CD4-positive, alpha-beta T cell treated with Interferon alpha-2 for 1 hour (primary cell): ENCODE results near the gene ARAP3.
A peak's percentile ranks its signal among the peaks of the same experiment; 100 is the strongest.

Experiments used
- DNase-seq, 2 donors: peaks; one replicate each; pipeline ENCODE4 v3.0.0-alpha.2; 2020 to 2022

The ARAP3 gene

DNA sequence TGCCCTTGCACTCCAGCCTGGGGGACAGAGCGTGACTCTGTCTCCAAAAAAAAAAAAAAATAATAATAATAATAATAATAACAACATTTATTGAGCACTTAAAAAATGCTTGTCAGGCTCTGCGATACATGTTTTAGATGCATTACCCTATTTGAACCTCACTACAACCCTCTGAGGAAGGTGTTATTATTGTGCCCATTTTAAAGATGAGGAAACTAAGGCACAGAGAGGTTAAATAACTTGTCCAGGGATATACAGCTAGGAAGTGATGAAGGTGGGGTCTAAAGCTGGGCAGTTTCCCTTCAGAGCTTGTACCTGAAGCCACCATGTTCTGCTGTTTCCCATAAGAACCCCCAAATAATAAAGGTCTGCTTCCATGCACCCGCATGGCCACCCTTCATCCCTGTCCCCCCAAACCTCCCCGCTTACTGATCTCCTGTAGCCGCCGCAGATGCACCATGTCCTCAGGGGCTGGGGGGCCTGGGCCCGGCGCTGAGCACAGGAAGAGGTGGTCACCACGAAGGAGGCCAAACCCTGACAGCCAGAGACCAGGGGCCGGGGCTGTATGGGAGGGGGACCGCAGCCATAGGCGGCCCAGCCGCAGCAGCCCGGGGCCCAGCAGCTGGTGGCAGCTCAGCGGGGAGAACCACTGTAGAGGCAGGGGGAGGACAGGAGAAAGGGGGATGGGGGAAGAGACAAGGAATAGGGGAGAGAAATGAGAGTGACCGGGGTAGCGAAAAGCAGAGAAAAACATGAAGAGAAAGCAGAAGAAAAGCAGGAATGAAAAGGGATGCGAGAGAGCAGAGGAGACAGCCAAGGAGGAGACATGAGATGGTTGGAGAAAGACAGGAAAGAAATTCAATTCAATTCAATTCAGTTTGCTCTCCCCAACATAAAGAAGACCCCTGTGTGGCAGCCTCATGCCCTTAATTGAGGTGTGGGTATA lies 15.8 kb downstream of the ARAP3 start:
- no peak for DNase-seq

- peak; percentile 71 to 75 for DNase-seq
These were observed 17.1 kb downstream of the ARAP3 start for GRCh38 chr5:141664733-141665461.

DNA sequence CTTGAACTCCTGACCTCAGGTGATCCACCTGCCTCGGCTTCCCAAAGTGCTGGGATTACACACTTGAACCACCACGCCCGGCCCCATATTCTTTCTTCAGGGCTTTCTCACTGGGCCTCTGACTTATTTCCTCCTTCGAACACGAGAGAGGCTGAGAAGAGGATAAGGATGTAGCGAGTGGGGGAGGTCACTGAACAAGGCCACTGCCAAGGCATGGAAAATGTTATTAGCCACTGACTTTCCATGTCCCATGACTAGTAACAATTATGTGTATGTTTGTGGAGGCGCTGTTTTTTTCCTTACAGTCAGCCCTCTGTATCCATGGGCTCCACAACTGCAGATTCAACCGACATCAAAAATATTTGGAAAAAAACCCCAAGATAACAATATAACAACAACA lies 18.5 kb downstream of the ARAP3 start:
- DNase-seq = no peak

DNA sequence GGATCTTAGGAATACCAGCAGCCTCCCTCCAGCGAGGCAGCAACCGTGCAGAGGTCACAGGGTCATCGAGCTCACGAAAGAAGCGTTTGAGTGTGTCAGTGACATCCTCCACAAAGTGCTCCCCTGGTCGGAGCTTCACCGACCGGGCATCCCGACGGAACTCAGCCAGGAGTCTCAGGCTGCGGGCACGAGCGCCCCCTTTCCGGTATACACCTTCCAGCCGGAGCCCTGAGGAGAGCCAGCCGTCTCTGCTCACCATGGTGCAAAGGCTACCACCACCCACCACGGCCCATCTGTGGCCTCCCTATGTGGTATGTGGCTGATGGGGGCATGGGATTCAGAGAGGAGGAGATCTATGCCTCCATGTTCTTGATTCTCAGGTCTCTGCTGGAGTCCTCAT lies 20.0 kb downstream of the ARAP3 start:
- DNase-seq = no peak

- DNase-seq = no peak
These were observed 24.0 kb downstream of the ARAP3 start for GRCh38 chr5:141657937-141658545.

DNA sequence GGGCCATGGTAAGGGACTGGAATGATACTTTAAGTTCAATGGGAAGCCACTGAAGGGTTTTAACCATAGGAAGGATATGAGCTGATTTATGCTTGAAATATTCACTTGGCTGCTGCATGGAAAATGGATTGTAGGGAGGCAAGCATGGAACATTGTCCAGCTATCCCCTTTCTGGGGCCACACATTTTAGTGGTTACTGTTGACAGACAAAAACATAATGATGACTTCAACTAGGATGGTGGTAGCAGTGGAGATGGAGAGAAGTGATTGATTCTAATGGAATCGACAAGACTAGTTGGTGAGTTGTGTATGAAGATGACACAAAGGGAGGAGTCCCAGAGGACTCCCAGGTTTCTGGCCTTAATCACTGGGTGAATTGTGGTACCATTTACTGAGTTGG lies 24.6 kb downstream of the ARAP3 start:
- DNase-seq = no peak

DNA sequence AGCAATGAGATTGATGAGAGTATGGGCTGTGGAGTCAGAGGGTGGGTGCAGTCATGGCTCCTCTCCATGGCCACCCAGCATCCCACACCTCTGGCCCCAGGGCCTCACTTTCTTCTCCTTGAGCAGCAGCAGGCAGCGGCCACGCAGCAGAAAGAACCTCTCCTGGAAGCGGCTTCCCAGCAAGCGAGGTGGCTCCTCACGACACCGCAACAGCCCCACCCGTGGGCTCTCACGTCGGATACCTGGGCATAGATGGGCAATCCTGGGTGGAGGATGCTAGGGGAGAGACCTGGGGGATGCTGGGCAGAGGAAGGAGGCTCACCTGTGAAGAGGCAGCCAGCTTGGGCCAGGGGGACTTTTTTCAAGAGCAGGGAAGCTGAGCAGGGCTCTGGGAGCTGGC lies 25.6 kb downstream of the ARAP3 start:
- DNase-seq = no peak

DNA sequence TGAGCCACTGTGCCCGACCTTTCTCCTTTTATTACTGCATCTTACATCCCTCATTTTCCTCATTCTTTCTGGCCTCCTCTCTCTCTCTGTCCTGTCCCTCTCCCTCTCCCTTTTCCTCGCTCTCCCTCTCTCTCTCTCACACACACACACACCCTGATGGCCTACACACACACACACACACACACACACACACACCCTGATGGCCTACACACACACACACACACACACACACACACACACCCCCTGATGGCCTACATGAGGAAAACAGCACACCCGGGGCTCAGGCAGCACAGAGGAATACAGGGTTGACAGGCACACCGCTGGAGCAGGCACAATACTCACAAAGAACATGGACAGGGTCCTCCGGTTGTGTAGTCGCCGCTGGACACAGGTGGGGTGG lies 27.0 kb downstream of the ARAP3 start:
- DNase-seq = no peak

- no peak for DNase-seq
These were observed 27.7 kb downstream of the ARAP3 start for GRCh38 chr5:141654298-141654697.

- no peak for DNase-seq
These were observed 30.3 kb downstream of the ARAP3 start for GRCh38 chr5:141651728-141652105.

- DNase-seq = peak; percentile 85 to 89
These were observed 30.9 kb downstream of the ARAP3 start, which contains the start of gene FCHSD1 for GRCh38 chr5:141650851-141651727. Gene FCHSD1, minus strand, starts transcription at chr5:141651418. Its CDS starts 50 bp downstream, at chr5:141651368.

- no peak for DNase-seq
These were observed 32.1 kb downstream of the ARAP3 start for GRCh38 chr5:141649972-141650371.

DNA sequence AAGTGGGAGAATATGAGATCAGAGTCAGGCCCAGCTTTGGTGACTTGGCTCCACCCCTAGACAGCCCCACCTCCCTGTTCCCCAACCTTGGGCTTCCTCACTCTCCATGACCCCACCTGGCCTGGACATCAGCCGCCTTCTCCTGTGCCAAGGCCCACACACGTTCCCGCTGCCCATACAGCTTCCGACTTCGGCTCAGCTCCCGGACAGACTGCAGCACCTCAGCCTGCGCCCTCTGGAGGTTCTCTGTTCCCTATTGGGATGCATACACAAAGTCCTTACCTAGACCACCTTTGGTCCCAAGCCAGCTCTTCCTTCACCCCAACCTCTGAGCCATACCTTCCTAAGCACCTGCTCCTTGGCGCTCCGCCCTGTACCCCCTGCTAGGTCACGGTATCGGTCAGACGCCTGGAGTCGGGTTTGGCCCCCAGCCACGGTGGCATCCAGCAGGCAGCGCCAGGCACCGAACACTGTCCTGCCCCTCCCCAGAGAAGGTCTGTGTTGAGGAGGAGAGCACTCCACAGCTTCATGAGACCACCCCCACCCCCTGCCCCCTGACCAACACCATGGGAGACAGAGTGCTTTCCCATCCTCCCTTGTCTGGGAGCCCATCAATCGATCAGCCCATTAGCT lies 32.9 kb downstream of the ARAP3 start:
- DNase-seq = no peak

DNA sequence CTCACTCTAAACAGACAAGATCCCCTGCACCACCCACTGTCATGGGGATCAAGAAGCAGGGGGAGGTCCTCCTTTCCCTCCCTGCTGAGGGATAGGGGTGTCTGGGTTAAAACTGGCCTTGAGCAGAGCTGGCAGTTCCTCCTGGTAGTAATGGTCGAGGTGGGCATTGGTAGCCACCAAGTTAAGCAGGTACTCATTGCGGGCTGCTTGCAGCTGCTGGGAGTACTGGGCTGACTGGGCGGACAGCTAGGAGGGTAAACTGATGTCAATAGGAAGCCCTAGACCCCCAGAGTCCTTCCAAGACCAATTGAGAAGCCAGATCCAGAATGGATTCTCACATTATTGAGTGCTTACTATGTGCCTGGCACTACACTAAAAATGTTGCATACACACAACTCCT lies 34.2 kb downstream of the ARAP3 start:
- no peak for DNase-seq

DNA sequence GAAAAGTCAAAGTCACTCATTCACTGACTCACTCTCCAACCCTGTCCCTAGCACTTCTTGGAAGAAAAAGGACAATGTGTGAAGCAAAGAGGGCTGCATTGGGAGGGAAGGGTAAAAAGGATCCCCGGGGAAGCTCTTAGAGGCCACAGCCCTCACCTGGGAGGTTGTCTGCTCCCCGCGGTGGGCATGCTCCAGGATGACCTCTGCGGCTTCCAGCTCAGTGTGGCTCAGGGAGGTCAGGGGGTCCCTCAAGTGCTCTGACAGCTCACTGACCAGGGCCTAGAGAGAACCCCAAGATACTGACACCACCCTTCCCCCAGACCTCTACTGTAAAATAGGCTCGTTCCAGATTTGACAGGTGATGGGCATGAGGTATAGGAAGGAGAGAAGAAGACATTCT lies 34.8 kb downstream of the ARAP3 start:
- DNase-seq = no peak

DNA sequence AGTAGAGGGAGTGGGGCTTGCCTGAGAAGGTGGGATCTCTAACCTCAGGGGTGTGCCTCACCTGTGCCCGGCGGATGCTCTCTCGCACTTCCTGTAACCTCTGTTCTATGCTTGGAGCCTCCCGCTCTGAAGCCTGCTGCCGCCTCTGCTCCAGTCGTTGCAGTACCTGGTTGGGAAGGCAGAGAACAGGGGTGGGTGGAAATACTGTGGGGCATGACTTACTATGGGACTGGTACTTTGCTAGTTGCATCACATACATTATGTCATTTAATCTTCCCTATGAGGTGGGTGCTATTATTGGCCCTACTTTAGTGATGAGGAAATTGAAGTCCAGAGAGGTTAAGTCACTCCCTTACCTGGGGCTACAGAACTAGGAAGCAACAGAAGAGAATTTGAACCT lies 36.0 kb downstream of the ARAP3 start:
- DNase-seq = no peak

DNA sequence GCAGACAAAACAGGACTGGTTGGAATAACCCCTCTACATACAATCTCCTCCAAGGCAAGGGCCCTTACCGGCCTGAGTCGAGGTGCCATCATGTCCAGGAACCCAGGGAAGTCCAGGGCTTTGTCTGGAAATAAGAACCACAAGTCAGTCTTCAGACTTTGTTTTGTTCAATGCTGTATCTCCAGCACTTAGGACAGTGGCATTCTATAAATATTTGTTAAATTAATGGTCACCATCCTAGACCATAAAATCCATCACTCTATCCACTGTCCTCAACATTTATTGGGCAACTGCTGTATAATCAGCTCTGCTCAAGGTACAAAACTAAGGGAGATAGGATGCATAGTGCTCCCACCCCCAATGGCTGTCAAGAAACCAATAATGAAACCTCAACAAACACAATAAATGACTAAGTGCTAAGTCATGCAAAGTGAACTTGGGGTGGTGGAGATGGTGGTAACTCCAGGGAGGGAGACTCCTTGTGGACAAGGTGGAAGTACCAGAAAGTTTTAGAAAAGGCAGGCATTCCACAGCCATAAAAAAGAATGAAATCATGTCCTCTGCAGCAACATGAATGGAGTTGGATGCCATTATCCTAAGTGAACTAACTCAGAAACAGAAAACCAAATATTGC lies 40.3 kb downstream of the ARAP3 start:
- no peak for DNase-seq

- no peak for DNase-seq
These were observed 41.3 kb downstream of the ARAP3 start for GRCh38 chr5:141640698-141641097.

GRCh38 chr5:141640051-141640415 lies 42.0 kb downstream of the ARAP3 start:
- no peak for DNase-seq

DNA sequence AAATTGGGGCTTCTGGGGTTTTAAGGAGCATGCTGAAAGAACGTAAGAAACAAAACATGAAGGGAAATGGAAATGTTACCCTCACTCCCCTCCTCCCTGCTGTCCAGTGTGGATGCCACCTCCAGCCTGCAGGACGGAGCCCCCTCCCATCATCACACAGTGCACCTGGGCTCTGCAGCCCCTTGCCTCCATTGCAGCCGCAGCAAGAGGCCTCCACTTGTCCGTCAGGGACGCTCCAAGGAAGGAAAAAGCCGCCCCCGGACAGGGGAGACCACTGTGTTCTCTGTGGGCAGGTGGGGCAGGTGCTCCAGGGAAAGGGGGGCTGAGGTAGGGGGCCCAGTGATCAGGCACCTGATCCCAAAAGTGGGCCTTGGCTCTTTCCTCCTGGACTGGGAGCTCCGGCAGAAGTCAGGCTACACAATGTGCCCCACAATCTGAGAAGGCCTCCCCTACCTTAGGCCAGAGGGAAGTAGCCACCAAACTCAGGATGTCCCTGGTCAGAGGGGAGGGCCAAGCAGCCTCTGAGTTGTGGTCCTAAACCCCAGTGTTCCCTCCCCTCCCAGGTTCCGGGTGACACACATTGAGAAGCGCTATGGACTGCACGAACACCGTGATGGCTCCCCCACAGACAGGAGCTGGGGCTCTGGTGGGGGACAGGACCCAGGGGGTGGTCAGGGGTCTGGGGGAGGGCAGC lies 42.5 kb downstream of the ARAP3 start:
- DNase-seq = no peak

DNA sequence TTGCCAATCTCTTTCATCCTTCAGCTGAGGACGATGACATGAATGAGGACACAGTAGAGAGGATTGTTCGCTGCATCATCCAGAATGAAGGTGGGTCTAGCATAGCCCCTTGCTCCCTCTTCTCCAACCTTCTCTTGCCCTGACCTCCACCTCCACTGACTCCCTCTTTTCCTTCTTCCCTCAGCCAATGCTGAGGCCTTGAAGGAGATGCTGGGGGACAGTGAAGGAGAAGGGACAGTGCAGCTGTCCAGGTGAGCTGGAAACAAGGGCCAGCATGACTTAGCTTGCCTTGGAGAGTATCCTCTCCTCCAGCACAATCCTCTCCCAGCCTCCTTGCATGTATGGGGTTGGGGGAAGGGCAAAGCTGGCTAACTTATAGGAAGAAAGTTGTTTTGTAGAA lies 43.3 kb downstream of the ARAP3 start:
- no peak for DNase-seq
